Epithelial cell of esophagus (primary cell): ENCODE data around the gene TMTC3.

ENCODE experiments used
- DNase-seq: peaks from one replicate; pipeline ENCODE4 v3.0.0; 2010; ENCODE audit warnings: low read depth
- H3K4me3 ChIP-seq: 2 replicates; pipeline ENCODE4 v1.5.1; 2011; ENCODE audit warnings: mild to moderate bottlenecking, low read length, control low read depth
- TF ChIP-seq, protein P1 (sequence below): IDR thresholded peaks from 2 replicates; pipeline ENCODE4 v1.5.1; 2011; ENCODE audit warnings: low read depth, mild to moderate bottlenecking, low read length, control low read depth, inconsistent platforms; ENCODE audit not compliant: insufficient read depth; ENCODE audit errors: missing control alignments

Gene TMTC3

DNA sequence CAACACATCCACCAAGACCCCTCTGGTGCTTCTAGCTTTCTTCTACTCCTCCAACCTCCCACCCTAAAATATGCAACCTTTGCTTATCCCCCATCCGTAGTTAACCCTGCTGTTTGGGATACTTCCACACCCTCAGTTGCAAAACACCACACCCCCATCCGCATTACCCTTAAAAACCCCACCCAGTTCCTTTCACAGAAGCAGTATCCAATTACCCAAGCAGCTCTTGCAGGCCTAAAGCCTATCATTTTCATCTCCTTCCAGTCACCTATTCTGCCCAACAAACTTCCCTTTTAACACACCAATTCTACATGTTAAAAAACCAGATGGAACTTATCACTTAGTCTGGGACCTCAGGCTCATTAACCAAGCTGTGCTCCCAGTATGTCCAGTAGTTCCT is 88.2 kb downstream of the TMTC3 start:
- no peak overlapping the region for H3K4me3 ChIP-seq
- TF ChIP-seq, protein P1, sequence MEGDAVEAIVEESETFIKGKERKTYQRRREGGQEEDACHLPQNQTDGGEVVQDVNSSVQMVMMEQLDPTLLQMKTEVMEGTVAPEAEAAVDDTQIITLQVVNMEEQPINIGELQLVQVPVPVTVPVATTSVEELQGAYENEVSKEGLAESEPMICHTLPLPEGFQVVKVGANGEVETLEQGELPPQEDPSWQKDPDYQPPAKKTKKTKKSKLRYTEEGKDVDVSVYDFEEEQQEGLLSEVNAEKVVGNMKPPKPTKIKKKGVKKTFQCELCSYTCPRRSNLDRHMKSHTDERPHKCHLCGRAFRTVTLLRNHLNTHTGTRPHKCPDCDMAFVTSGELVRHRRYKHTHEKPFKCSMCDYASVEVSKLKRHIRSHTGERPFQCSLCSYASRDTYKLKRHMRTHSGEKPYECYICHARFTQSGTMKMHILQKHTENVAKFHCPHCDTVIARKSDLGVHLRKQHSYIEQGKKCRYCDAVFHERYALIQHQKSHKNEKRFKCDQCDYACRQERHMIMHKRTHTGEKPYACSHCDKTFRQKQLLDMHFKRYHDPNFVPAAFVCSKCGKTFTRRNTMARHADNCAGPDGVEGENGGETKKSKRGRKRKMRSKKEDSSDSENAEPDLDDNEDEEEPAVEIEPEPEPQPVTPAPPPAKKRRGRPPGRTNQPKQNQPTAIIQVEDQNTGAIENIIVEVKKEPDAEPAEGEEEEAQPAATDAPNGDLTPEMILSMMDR: no peak
- DNase-seq: no peak

DNA sequence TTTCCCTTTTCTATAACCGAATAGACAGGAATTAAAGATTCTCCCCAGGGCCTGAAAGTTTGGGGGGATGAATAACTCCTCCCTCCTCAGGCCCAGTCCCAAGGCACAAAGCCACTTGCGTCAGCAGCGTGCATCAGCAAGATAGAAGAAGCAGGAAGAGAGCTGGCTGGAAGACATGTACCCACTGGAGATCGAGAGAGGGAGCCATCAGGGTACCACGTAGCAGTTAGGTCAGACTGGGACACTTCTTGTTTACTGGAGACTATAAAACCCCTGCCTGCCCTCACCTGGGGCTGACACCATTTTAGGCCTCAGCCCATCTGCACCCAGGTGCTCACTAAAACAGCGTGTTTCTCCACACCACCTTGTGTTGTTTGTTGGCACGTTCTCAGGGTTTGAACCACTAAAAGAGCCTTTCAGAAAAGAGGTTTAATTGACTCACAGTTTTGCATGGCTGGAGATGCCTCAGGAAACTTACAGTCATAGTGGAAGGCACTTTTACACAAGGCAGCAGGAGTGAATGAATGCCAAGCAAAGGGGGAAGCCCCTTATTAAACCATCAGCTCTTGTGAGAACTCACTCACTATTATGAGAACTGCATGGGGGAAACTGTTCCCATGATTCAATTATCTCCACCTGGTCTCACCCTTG is 93.2 kb downstream of the TMTC3 start:
- no peak overlapping the region for H3K4me3 ChIP-seq
- DNase-seq: no peak
- TF ChIP-seq, protein P1: no peak

DNA sequence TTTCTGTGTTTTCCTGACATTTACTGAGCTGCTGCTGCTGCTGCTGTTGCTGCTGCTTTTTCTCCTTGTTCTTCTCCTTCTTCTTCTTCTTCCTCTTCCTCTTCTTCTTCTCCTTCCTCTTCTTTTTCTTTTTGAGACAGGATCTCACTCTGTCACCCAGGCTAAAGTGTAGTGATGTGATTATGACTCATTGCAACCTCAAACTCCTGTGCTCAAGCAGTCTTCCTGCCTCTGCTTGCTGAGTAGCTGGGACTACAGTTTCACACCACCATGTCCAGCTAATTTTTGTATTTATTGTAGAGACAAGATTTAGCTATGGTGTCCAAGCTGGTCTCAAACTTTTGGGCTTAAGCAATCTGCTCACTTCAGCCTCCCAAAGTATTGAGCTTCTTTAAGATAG is 95.8 kb downstream of the TMTC3 start:
- DNase-seq: peak; percentile 84
- no peak overlapping the region for H3K4me3 ChIP-seq
- TF ChIP-seq, protein P1: no peak

DNA sequence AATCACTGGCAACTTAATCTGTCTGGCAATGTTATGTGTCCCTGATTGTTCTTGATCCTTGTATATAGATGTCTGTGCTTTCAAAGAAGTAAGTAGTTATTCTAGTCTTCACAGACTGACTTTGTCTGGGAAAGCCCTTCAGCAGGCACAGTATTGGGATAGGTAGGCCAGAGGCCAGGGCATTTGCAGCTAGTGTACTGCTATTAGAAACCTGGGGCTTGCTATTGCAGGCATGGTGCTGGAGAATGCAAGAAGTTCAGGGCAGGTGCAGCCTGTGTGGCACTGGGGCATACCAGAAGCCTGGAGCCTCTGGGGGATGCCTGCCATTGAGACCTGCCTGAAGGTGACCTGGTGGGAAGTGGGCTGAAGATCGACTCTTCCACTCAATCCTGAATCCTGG is 96.3 kb downstream of the TMTC3 start:
- no peak for DNase-seq
- H3K4me3 ChIP-seq: no peak overlapping the region
- TF ChIP-seq, protein P1: no peak

DNA sequence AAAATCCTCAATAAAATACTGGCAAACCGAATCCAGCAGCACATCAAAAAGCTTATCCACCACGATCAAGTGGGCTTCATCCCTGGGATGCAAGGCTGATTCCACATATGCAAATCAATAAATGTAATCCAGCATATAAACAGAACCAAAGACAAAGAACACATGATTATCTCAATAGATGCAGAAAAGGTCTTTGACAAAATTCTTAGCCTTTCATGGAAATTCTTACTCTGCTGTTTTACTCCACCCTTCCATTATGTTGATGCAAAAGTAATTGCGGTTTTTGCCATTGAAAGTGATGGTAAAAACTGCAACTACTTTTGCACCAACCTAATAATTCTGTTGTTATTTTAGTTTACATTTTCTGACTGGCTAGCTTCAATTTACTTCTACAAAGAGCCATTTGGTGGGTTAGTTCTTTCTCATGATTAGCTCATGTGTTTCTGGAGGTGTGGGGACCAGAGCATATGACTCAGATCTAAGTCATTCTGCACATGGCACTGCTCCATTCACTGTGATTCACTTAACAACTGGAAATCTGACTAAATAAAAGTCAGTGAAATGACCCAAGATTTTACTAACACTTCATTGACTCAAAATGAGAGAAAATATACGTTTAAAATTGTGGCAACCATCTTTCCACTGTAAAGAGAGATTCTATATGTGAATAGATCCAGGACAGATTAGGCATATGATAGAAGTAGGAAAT is 99.9 kb downstream of the TMTC3 start:
- peak; percentile 96 for DNase-seq
- no peak overlapping the region for H3K4me3 ChIP-seq
- TF ChIP-seq, protein P1: no peak

DNA sequence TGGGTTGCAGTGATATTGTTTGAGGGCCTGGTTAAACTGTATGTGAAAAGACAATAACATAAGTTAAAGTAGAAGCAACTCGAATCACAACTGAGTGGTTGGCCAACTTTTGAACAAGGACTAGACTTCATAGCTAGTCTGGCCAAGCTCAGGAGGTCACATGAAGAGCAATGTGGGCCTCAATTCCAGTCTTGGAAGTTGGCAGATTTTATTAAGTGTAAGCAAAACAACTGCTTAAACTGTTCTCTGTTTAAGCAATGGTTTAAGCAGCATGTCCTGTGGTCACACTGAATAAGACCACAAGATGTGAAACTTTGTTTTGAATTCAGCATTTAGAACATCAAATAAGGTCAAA is 100.4 kb downstream of the TMTC3 start:
- TF ChIP-seq, protein P1: no peak
- DNase-seq: peak; percentile 12

DNA sequence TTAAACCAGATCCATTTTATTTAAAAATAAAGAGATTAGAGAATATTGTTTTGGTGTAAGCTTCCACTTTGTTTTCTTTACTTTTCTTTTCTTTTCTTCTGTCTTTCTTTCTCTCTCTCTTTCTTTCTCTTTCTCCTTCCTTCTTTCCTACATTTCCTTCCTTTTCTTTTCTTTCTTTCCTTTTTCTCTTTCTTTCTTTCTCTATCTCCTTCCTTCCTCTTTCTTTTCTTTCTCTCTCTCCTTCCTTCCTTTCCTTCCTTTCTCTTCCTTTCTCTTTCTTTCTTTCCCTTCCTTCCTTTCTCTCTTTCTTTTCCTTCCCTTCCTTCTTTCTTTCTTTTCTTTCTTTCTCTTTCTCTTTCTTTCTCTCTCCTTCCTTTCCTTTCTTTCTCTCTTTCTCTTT is 100.8 kb downstream of the TMTC3 start:
- no peak for DNase-seq
- no peak overlapping the region for H3K4me3 ChIP-seq
- TF ChIP-seq, protein P1: no peak

More for the DNA sequence above, 100.4 kb downstream of the TMTC3 start:
- no peak overlapping the region for H3K4me3 ChIP-seq
